Right lung (tissue), 5 donors: ENCODE measurements around the gene DOK4. TPM values are rescaled to one million over a fixed set of nuclear protein-coding genes. Genes with fewer than 3 reads are reported as not detected.

Source experiments
- polyA plus RNA-seq, 5 donors: library from polyadenylated mRNA; unstranded; fragments of 120-200 nt; gene quantifications; one replicate each; pipeline versions ENCODE4 v1.2.1 to v1.2.3, GENCODE V29; 2013; ENCODE audit warnings: inconsistent platforms in 1 of 5, low replicate concordance in 1 of 5; ENCODE audit not compliant: insufficient read length in 5 of 5, insufficient read depth in 1 of 5

DOK4 gene
- polyA plus RNA-seq, 5 donors, result 26.4 to 36.5 (median 30.7) TPM

Other genes starting within 250 kb of the DOK4 start
- 10 to 100 TPM; 64.8 to 81.7 (median 69.6) TPM for gene ARL2BP, start 241.2 kb downstream of the DOK4 start, polyA plus RNA-seq
- gene PLLP, start 201.8 kb downstream of the DOK4 start, polyA plus RNA-seq, result 1 to 10 TPM; 3.2 to 7.5 (median 5.4) TPM
- gene CCL22, start 127.7 kb downstream of the DOK4 start, polyA plus RNA-seq, result under 1 TPM; 0.15 to 0.39 (median 0.22) TPM
- 10 to 100 TPM in 2 of 5 donors, 1 to 10 TPM in 3; 8.4 to 13.3 (median 9.5) TPM for gene CX3CL1, start 114.0 kb downstream of the DOK4 start, polyA plus RNA-seq
- gene CCL17, start 81.7 kb downstream of the DOK4 start, polyA plus RNA-seq, result not detected
- 10 to 100 TPM; 57.9 to 79.3 (median 75.1) TPM for gene CIAPIN1, start 39.1 kb downstream of the DOK4 start, polyA plus RNA-seq
- 10 to 100 TPM; 57.0 to 65.0 (median 59.4) TPM for gene COQ9, start 39.0 kb downstream of the DOK4 start, polyA plus RNA-seq
- 10 to 100 TPM; 74.4 to 87.6 (median 77.5) TPM for gene POLR2C, start 23.8 kb downstream of the DOK4 start, polyA plus RNA-seq
- 10 to 100 TPM; 11.1 to 20.4 (median 14.2) TPM for gene CCDC102A, start 50.1 kb upstream of the DOK4 start, polyA plus RNA-seq
- gene ADGRG5, start 56.1 kb upstream of the DOK4 start, polyA plus RNA-seq, result 1 to 10 TPM in 1 of 5 donors, under 1 TPM in 4; 0.59 to 1.3 (median 0.69) TPM
- 10 to 100 TPM; 14.9 to 20.2 (median 18.6) TPM for gene ADGRG1, start 142.1 kb upstream of the DOK4 start, polyA plus RNA-seq
- 1 to 10 TPM in 2 of 5 donors, under 1 TPM in 3; 0.38 to 1.2 (median 0.86) TPM for gene ADGRG3, start 181.8 kb upstream of the DOK4 start, polyA plus RNA-seq
- 1 to 10 TPM in 4 of 5 donors, under 1 TPM in 1; 0.54 to 4.5 (median 2.8) TPM for gene DRC7, start 208.3 kb upstream of the DOK4 start, polyA plus RNA-seq
- gene KATNB1, start 249.3 kb upstream of the DOK4 start, polyA plus RNA-seq, result 10 to 100 TPM; 12.2 to 19.8 (median 13.3) TPM